Left hindlimb (tissue), 1 donor: ENCODE measurements around the gene DLGAP3.

Source experiments
- DNase-seq: peaks from one replicate; pipeline ENCODE4 v3.0.0-alpha.2; 2018

DLGAP3 gene

DNA sequence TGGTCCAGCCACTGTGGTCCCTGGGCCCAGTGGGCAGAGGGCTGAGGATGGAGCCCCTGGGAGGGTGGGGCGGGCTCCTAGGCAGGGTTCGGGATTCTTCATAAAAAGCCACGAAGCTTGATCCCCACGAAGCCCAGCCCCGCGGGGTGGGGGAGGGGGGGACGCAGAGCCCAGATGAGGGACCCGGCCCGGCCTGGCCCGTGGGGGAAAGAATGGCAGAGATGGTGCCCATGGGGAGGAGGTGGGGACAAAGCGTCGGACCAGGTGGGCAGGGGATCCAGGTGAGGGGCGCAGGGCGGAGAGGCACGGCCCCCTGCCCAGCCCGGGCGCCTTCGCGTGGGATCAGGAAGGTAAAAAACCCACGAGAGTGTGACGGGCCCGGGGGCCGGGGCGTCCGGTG is 63.9 kb downstream of the DLGAP3 start:
- no peak for DNase-seq

DNA sequence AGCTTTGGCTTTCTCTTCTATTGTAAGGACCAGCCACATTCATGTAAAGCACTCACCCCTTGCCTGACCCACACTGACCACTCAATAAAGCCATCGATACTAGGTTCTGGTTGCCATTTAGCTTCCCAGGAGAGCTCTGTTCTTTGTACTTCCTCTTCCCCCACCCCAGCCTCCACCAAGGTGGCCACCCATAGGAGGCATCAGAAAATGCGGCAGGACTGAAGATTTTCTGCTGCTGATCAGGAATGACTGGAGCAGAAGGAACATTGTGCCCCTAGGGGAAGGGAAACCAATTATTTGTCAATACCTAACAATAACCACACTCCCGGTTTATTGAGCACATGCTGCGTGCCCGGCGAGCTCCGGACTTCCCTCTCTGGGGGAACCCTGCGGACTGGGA is 64.7 kb downstream of the DLGAP3 start:
- DNase-seq: no peak

DNA sequence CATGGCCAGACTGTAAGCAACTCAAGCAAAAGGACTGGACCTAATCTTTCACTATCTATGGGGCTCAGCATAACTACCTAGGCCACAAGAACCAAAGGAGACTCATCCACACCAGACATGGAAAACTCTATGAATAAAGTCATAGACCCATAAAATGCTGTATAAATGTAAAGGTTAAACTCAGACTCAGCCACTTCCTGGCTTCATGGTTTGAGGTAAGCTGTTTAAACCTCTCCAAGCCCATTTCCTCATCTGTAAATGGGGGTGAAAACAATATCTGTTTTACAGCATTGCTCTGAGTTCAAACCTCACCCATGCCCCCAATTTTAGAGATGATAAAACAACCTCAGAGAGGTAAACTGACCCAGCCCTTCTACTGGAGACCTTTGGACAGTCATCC is 65.9 kb downstream of the DLGAP3 start:
- no peak for DNase-seq

GRCh38 chr1:34859446-34860200 is 69.8 kb downstream of the DLGAP3 start, which contains the start of gene SMIM12:
TSS of gene SMIM12 (minus strand) at chr1:34859749. CDS start at chr1:34855977, 3,772 bp downstream.
- peak; percentile 93 for DNase-seq

DNA sequence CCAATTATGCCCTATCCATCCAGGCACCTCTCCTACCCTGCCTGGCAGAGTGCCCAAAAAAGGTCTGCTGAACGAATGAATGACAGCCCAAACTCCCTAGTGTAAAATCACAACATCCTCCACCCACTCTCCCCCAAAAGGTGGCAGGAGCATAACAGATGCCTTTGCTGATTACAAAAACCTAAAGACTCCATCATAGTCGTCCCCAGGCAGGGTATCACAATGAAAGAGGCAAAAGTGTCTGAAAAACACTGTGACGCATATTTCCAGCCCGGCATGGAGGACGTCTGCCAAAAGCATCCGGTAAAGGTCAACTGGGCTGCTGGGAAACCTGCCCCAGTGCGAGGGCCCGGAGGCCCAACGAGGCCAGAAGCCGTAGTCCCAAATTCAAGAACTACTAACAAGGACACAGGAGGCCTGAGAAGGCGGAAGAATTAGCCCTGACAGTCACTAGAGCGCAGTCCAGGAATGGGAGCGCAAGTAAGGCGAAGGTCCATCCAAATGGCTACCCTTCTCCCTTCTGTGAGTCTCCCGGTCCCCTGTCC is 70.5 kb downstream of the DLGAP3 start:
- DNase-seq: no peak

DNA sequence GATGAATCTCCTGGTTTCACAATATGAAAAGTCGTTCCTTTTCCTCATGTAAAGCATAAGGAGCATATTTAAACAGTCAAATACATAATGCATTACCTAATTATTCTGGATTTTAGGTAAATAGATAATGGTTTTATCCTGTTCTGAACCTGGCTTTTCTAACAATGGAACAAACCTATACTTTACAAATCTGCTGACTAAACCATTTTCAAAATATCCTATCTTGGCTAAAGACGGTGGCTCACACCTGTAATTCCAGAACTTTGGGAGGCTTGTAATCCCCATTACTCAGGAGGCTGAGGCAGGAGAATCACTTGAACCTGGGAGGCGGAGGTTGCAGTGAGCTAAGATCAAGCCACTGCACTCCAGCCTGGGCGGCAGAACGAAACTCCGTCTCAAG is 72.8 kb downstream of the DLGAP3 start:
- no peak for DNase-seq

DNA sequence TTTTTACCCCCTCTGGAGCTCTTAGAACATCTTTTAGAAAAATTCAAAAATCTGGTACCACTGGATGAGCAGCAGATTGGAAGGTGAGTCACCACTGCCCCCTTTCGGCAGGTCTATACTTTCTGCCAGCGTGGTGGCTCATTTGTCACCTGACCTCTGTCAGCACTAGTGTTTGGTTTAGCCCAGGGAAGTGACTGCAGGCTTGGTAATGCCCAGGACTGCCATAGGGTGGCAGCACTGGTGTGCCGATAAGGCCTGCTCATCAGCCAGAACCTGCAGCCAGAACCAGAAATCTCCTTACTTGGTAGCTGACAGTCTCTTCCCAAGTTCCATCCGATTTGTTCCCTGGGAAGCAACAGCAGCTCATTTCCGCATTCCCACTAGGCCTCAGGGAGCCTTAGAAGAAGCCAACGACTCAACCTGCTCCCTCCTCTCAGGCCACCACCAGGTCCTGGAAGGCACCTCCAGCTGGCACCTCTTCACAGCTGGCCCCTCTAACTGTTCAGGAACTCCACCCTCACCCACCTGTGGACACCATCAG is 76.7 kb downstream of the DLGAP3 start:
- DNase-seq: peak; percentile 83

- no peak for DNase-seq
Measured at GRCh38 chr1:34851431-34852105, 77.9 kb downstream of the DLGAP3 start.

- no peak for DNase-seq
Measured at GRCh38 chr1:34850382-34850781, 79.1 kb downstream of the DLGAP3 start.

GRCh38 chr1:34847094-34847493 is 82.4 kb downstream of the DLGAP3 start:
- no peak for DNase-seq

DNA sequence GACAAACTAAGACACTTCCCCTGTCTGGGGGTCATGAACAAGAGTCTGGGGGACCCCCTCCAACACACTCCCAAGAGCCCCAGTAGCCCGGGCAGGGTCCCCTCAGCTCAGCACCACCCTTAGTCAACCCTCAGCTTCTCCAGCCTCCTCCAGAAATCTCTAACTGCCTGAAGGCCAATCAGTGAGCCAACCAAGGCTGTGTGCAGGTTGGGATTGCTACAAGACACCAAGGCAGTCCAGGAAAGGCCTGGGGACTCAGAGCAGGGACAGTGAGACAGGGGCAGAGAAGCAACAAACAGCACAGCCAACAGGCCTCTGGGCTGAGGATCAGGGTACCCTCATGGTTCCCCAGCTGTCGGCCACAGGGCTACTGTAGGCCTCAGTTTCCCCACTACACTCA is 83.2 kb downstream of the DLGAP3 start:
- DNase-seq: no peak

DNA sequence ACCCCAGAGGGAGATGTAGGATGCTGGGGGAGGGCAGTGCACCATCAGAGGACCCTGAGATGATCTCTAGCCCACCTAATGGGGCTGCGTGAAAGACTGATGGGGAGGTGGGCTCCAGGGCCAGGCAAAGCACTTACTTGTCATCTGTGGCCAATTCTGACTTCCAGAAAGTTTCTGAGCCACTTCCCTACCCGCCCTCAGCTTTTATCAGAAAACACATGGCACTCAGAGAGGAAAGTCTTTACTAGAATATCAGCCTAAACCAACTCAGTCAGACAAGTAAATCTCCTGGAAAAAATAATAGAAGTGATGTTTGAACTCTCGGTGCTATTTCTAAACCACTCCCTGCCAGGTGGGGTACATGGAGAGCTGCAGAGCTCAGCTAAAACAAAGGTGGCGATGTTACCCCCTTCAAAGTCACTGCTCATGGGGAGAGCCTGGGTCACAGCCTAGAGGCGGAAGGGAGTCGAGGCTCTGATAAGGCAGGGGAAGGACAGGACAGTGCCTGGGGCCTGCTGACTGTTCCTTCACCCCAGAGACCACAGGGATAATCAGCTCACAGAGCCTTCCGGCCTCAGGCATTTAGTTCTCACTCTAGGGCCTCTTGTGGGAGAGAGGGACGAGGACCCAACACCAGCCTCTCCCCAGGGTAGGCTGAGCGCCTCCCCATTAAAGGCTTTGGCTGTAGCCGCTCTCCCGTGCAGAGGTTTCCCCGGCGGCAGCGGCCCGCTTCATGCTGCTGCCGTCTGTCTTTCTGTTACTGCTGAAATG is 84.1 kb downstream of the DLGAP3 start:
- DNase-seq: no peak

DNA sequence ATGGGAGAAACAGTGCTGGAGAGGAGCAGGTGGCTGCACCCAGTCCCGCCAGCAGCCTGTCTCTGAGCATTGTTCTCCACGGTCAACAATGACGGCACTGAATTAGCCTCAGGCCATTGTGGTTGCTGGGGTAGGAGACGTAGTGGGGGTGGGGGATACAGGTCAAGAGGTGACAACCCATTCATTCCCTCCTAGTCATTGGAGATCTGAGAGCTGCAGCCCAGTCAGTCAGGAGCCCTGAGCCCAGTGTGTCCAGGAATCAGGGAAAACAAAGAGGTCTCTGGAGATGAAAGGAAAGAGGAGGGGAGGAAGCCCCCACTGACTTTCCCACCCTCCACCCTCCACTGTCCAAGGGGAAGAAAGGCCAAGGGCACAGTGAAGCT is 85.2 kb downstream of the DLGAP3 start:
- no peak for DNase-seq

GRCh38 chr1:34843392-34844251 is 85.8 kb downstream of the DLGAP3 start:
- no peak for DNase-seq

DNA sequence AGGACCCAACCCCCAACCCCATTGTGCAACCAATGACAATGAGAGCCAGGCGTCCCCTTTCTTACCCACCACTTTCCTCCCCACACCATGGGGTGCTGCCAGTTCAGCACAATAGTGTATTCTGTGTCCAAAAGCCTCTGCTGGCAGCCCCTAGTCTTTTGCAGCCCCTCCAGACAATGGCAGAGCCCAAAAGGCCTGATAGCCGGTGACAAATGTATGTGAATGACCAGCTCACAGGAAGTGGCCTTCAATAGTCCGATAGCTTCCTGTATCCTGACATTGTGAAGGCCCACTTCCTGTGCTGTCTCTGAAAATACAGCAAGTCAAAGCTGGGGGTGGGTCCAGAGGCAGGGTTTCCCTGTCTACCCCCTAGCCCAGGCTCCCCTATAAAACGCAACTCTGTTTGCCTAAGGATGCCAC is 86.5 kb downstream of the DLGAP3 start:
- no peak for DNase-seq

DNA sequence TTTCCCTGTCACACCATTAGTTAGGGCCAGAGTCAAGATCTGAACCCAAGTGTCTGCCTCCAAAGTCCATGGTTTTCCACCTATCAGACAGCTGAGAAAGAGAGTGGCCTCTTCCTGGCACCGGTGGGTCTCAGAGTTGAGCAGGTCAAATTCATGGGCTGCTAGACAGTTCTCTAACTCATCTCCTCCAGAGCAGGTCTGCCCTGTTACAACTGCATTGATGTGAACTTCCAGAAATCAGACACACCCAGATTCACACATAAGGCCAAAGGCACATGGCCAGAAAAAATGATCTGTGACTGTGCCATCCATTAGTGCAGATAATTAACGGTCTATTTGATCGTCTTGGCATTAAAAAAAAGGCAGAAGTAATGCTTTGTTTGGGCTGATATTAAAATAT is 87.4 kb downstream of the DLGAP3 start:
- no peak for DNase-seq

GRCh38 chr1:34840426-34840825 is 89.0 kb downstream of the DLGAP3 start:
- no peak for DNase-seq

- no peak for DNase-seq
Measured at GRCh38 chr1:34839526-34840305, 89.7 kb downstream of the DLGAP3 start.

- no peak for DNase-seq
Measured at GRCh38 chr1:34833711-34834110, 95.7 kb downstream of the DLGAP3 start.

- no peak for DNase-seq
Measured at GRCh38 chr1:34831721-34832246, 97.7 kb downstream of the DLGAP3 start.

DNA sequence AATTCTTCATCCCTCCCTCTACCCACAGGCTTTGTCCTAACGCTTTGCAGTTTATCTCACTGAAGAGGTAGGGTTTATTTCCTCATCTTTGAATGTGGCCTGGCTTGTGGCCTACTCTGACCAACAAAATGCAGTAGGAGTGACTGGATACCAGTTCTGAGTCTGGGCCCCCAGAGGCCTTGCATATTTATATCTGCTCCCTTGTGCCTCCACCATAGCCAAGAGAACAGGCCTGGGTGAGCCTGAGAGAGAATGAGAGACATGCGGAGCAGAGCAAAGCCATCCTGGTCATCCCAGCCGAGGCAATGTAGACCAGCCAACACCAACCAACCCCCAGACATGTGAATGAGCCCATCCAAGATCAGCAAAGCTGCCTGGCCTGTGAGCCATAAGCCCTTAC is 100.2 kb downstream of the DLGAP3 start:
- no peak for DNase-seq
